ENCODE measurements around the gene CCT5.
"Not testable (repeated sequence)": the region's sequence is repeated elsewhere in the genome, so short reads cannot be mapped to it uniquely, and the experiment has no call there.

CCT5 gene

GRCh38 chr5:10244342-10244944, 5.6 kb upstream of the CCT5 start:
- no peak for DNase-seq (ENCODE audit: low read depth, low spot score)
- H3K36me3 ChIP-seq (ENCODE audit: control insufficient read depth, insufficient read depth, low read length) = no peaks in the 10 kb centered on the region
- no peaks in the 10 kb centered on the region for H3K4me1 ChIP-seq (ENCODE audit: control insufficient read depth, insufficient read depth, low read length)
- WGBS (ENCODE audit: insufficient coverage, insufficient read length) = no CpG with 5 or more reads among the region's 10 CpGs
- H3K9me3 ChIP-seq (ENCODE audit: control insufficient read depth, insufficient read depth, low read length) = no peaks in the 10 kb centered on the region
- no peaks in the 10 kb centered on the region for H3K27me3 ChIP-seq (ENCODE audit: control insufficient read depth, insufficient read depth, low read length)
- H3K27ac ChIP-seq (ENCODE audit: low read length) = no peak overlapping the region
- H3K4me3 ChIP-seq (ENCODE audit: low read length) = no peak overlapping the region

GRCh38 chr5:10246761-10247160, 3.3 kb upstream of the CCT5 start:
- no peaks in the 10 kb centered on the region for H3K27me3 ChIP-seq (ENCODE audit: control insufficient read depth, insufficient read depth, low read length)
- no peaks in the 10 kb centered on the region for H3K9me3 ChIP-seq (ENCODE audit: control insufficient read depth, insufficient read depth, low read length)
- H3K36me3 ChIP-seq (ENCODE audit: control insufficient read depth, insufficient read depth, low read length) = peaks cover under 1% of the 10 kb centered on the region; the same call in 1 of the 2 replicates
- H3K4me3 ChIP-seq (ENCODE audit: low read length) = no peak overlapping the region
- no CpG with 5 or more reads among the region's 3 CpGs for WGBS (ENCODE audit: insufficient coverage, insufficient read length)
- no peak overlapping the region for H3K27ac ChIP-seq (ENCODE audit: low read length)
- DNase-seq (ENCODE audit: low read depth, low spot score) = no peak
- H3K4me1 ChIP-seq (ENCODE audit: control insufficient read depth, insufficient read depth, low read length) = no peaks in the 10 kb centered on the region

GRCh38 chr5:10247217-10247616, 2.9 kb upstream of the CCT5 start:
- not testable (repeated sequence) for H3K27me3 ChIP-seq (ENCODE audit: control insufficient read depth, insufficient read depth, low read length); H3K36me3 ChIP-seq (ENCODE audit: control insufficient read depth, insufficient read depth, low read length); H3K4me1 ChIP-seq (ENCODE audit: control insufficient read depth, insufficient read depth, low read length); H3K27ac ChIP-seq (ENCODE audit: low read length); H3K4me3 ChIP-seq (ENCODE audit: low read length); DNase-seq (ENCODE audit: low read depth, low spot score); H3K9me3 ChIP-seq (ENCODE audit: control insufficient read depth, insufficient read depth, low read length)
- WGBS (ENCODE audit: insufficient coverage, insufficient read length) = no CpG with 5 or more reads among the region's 4 CpGs

GRCh38 chr5:10248378-10249260, 1.5 kb upstream of the CCT5 start:
- H3K4me1 ChIP-seq (ENCODE audit: control insufficient read depth, insufficient read depth, low read length) = no peaks in the 10 kb centered on the region
- no CpG with 5 or more reads among the region's 29 CpGs for WGBS (ENCODE audit: insufficient coverage, insufficient read length)
- no peak overlapping the region; the same call in 1 of the 2 replicates for H3K4me3 ChIP-seq (ENCODE audit: low read length)
- H3K36me3 ChIP-seq (ENCODE audit: control insufficient read depth, insufficient read depth, low read length) = peaks cover 7% of the 10 kb centered on the region; the same call in 1 of the 2 replicates
- H3K9me3 ChIP-seq (ENCODE audit: control insufficient read depth, insufficient read depth, low read length) = no peaks in the 10 kb centered on the region
- H3K27ac ChIP-seq (ENCODE audit: low read length) = no peak overlapping the region
- DNase-seq (ENCODE audit: low read depth, low spot score) = no peak
- H3K27me3 ChIP-seq (ENCODE audit: control insufficient read depth, insufficient read depth, low read length) = no peaks in the 10 kb centered on the region

DNA sequence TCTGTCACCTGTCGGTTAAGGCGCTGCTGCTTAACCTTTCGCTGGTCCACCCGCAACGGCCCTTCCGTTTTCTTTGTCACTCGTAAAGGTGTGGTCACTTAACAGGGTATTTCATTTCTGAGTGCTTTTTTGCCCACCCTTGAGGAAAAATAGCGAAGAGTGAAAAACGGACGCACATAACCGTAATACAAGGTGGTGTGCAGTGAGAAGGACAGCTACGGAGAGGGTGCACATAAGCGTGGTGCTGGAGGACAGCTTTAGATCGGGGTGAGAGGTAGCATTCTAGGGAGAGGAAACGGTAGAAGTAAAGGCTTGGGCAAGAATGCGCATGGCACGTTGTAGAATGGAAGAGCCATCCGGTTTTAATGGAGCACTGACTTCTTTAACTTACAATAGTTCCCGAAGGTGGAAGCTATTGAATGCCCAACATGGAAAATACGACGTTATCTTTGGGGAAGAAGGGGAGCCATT, 761 bp downstream of the CCT5 start:
- H3K27ac ChIP-seq (ENCODE audit: low read length) = no peak overlapping the region
- H3K4me3 ChIP-seq (ENCODE audit: low read length) = peak overlapping the region; percentile 62
- WGBS (ENCODE audit: insufficient coverage, insufficient read length) = no CpG with 5 or more reads among the region's 21 CpGs
- no peaks in the 10 kb centered on the region for H3K4me1 ChIP-seq (ENCODE audit: control insufficient read depth, insufficient read depth, low read length)
- H3K27me3 ChIP-seq (ENCODE audit: control insufficient read depth, insufficient read depth, low read length) = no peaks in the 10 kb centered on the region
- peaks cover 16% of the 10 kb centered on the region; the same call in 1 of the 2 replicates for H3K36me3 ChIP-seq (ENCODE audit: control insufficient read depth, insufficient read depth, low read length)
- H3K9me3 ChIP-seq (ENCODE audit: control insufficient read depth, insufficient read depth, low read length) = no peaks in the 10 kb centered on the region
- no peak for DNase-seq (ENCODE audit: low read depth, low spot score)

GRCh38 chr5:10251405-10251804, 1.3 kb downstream of the CCT5 start:
- H3K27ac ChIP-seq (ENCODE audit: low read length) = no peak overlapping the region
- H3K27me3 ChIP-seq (ENCODE audit: control insufficient read depth, insufficient read depth, low read length) = no peaks in the 10 kb centered on the region
- H3K9me3 ChIP-seq (ENCODE audit: control insufficient read depth, insufficient read depth, low read length) = no peaks in the 10 kb centered on the region
- no CpG with 5 or more reads among the region's 7 CpGs for WGBS (ENCODE audit: insufficient coverage, insufficient read length)
- peaks cover 20% of the 10 kb centered on the region; the same call in 1 of the 2 replicates for H3K36me3 ChIP-seq (ENCODE audit: control insufficient read depth, insufficient read depth, low read length)
- H3K4me3 ChIP-seq (ENCODE audit: low read length) = peak overlapping the region; percentile 62; the same call in 1 of the 2 replicates
- no peak for DNase-seq (ENCODE audit: low read depth, low spot score)
- H3K4me1 ChIP-seq (ENCODE audit: control insufficient read depth, insufficient read depth, low read length) = no peaks in the 10 kb centered on the region

DNA sequence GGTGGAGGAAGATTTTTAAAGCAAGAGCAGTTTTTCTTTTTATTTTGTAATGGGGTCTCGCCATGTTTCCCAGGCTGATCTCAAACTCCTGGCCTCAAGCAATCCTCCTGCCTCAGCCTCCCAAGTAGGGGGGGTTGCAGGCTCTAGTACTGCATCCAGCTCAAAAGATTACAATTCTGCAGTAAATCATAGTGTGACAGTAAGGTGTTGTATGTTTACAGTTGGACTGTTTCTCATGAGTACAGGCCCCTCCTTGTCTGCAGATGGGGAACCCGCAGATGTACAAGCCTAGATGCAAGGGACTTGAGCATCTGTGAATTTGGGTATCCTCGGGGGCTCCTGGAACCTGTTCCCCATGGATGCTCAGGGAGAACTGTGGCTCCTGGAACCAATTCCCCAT, 3.3 kb downstream of the CCT5 start:
- Histone ChIP-seq H3K27me3 (ENCODE audit: control insufficient read depth, insufficient read depth, low read length) (no peaks in the 10 kb centered on the region), H3K4me1 (ENCODE audit: control insufficient read depth, insufficient read depth, low read length) (no peaks in the 10 kb centered on the region), H3K9me3 (ENCODE audit: control insufficient read depth, insufficient read depth, low read length) (no peaks in the 10 kb centered on the region), H3K27ac (ENCODE audit: low read length) (no peak overlapping the region), H3K4me3 (ENCODE audit: low read length) (no peak overlapping the region), H3K36me3 (ENCODE audit: control insufficient read depth, insufficient read depth, low read length) (peaks cover 32% of the 10 kb centered on the region; the same call in 1 of the 2 replicates)
- WGBS (ENCODE audit: insufficient coverage, insufficient read length) = no CpG with 5 or more reads among the region's 3 CpGs
- DNase-seq (ENCODE audit: low read depth, low spot score) = no peak

DNA sequence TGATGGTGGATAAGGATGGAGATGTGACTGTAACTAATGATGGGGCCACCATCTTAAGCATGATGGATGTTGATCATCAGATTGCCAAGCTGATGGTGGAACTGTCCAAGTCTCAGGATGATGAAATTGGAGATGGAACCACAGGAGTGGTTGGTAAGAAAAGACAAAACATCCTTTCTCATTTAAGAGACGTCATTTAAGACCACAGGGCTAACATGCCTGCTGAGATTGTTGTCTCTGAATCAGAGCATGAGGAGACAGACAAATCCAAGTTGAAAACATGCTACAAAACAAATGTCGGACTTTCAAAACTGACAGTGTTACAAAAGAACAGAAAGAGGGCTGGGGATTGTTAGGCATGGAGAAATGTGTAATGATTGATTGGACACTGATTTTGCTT, 4.6 kb downstream of the CCT5 start:
- H3K4me3 ChIP-seq (ENCODE audit: low read length) = no peak overlapping the region
- H3K36me3 ChIP-seq (ENCODE audit: control insufficient read depth, insufficient read depth, low read length) = peaks cover 44% of the 10 kb centered on the region; the same call in 1 of the 2 replicates
- no peak for DNase-seq (ENCODE audit: low read depth, low spot score)
- WGBS (ENCODE audit: insufficient coverage, insufficient read length) = no CpG with 5 or more reads among the region's 2 CpGs
- H3K27ac ChIP-seq (ENCODE audit: low read length) = no peak overlapping the region
- no peaks in the 10 kb centered on the region for H3K27me3 ChIP-seq (ENCODE audit: control insufficient read depth, insufficient read depth, low read length)
- H3K9me3 ChIP-seq (ENCODE audit: control insufficient read depth, insufficient read depth, low read length) = no peaks in the 10 kb centered on the region
- no peaks in the 10 kb centered on the region for H3K4me1 ChIP-seq (ENCODE audit: control insufficient read depth, insufficient read depth, low read length)

DNA sequence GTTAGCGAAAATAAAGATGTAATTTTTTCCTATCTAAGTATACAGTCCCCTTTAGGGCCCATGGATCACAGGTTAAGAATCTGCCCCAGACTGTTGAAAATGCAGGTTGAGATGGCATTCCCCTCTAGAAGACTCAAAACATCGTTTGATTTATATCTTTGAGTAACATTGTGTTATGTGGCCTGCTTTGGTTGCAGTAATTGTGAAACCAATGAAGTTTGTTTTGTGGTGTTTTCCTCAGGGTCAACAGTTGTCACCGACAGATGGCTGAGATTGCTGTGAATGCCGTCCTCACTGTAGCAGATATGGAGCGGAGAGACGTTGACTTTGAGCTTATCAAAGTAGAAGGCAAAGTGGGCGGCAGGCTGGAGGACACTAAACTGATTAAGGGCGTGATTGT, 7.8 kb downstream of the CCT5 start:
- no peak for DNase-seq (ENCODE audit: low read depth, low spot score)
- Histone ChIP-seq H3K27ac (ENCODE audit: low read length) (no peak overlapping the region), H3K9me3 (ENCODE audit: control insufficient read depth, insufficient read depth, low read length) (no peaks in the 10 kb centered on the region), H3K4me1 (ENCODE audit: control insufficient read depth, insufficient read depth, low read length) (no peaks in the 10 kb centered on the region), H3K36me3 (ENCODE audit: control insufficient read depth, insufficient read depth, low read length) (peaks cover 63% of the 10 kb centered on the region), H3K4me3 (ENCODE audit: low read length) (no peak overlapping the region), H3K27me3 (ENCODE audit: control insufficient read depth, insufficient read depth, low read length) (no peaks in the 10 kb centered on the region)
- WGBS (ENCODE audit: insufficient coverage, insufficient read length) = no CpG with 5 or more reads among the region's 8 CpGs

GRCh38 chr5:10259899-10260298, 9.8 kb downstream of the CCT5 start:
- no CpG with 5 or more reads among the region's 5 CpGs for WGBS (ENCODE audit: insufficient coverage, insufficient read length)

More at GRCh38 chr5:10259899-10260298, 9.8 kb downstream of the CCT5 start:
- no peak for DNase-seq (ENCODE audit: low read depth, low spot score)
- no peaks in the 10 kb centered on the region for H3K27me3 ChIP-seq (ENCODE audit: control insufficient read depth, insufficient read depth, low read length)
- H3K36me3 ChIP-seq (ENCODE audit: control insufficient read depth, insufficient read depth, low read length) = peaks cover 64% of the 10 kb centered on the region
- no peak overlapping the region for H3K4me3 ChIP-seq (ENCODE audit: low read length)
- H3K9me3 ChIP-seq (ENCODE audit: control insufficient read depth, insufficient read depth, low read length) = no peaks in the 10 kb centered on the region
- H3K27ac ChIP-seq (ENCODE audit: low read length) = no peak overlapping the region
- no peaks in the 10 kb centered on the region for H3K4me1 ChIP-seq (ENCODE audit: control insufficient read depth, insufficient read depth, low read length)

Data from iPS DF 6.9 (cell line).